ENCODE measurements around the gene IFNA1.
"Not testable (repeated sequence)": the region's sequence is repeated elsewhere in the genome, so short reads cannot be mapped to it uniquely, and the experiment has no call there.

The IFNA1 gene

DNA sequence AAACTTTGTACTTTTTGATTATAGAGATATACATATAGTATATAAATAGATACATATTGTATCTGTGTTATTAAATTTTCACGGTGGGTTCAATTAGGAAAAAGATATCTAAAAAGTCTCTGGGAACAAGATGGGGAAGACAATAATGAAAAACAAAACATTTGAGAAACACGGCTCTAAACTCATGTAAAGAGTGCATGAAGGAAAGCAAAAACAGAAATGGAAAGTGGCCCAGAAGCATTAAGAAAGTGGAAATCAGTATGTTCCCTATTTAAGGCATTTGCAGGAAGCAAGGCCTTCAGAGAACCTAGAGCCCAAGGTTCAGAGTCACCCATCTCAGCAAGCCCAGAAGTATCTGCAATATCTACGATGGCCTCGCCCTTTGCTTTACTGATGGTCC is at the start of gene IFNA1:
IFNA1 (plus strand) TSS at position 301 of the 400 bp plus-strand sequence; CDS start at position 370, 69 bp downstream.
- DNase-seq (ENCODE audit: low read depth in 2 of 3, low spot score in 2 of 3), result no peak

DNA sequence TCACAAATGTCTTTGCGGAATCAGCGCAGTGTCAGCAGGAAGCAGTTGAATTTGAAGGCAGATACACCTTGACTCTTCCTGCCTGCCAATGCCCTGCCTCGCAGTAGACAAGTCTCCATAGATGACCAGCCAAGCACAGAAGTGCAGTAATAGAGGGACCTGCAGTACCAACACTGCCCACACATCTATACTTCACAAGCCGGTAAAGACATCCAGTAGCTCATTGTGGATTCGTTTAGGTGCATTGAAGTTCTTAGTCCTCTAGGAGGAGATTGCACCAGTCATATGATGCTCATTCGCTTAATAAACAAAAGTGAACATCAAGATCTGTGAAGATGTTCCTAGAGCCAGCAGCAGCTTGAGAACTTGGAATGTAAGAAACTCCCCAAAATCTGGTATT is 48.0 kb upstream of the IFNA1 start:
- no peak for DNase-seq (ENCODE audit: low read depth in 2 of 3, low spot score in 2 of 3)

DNA sequence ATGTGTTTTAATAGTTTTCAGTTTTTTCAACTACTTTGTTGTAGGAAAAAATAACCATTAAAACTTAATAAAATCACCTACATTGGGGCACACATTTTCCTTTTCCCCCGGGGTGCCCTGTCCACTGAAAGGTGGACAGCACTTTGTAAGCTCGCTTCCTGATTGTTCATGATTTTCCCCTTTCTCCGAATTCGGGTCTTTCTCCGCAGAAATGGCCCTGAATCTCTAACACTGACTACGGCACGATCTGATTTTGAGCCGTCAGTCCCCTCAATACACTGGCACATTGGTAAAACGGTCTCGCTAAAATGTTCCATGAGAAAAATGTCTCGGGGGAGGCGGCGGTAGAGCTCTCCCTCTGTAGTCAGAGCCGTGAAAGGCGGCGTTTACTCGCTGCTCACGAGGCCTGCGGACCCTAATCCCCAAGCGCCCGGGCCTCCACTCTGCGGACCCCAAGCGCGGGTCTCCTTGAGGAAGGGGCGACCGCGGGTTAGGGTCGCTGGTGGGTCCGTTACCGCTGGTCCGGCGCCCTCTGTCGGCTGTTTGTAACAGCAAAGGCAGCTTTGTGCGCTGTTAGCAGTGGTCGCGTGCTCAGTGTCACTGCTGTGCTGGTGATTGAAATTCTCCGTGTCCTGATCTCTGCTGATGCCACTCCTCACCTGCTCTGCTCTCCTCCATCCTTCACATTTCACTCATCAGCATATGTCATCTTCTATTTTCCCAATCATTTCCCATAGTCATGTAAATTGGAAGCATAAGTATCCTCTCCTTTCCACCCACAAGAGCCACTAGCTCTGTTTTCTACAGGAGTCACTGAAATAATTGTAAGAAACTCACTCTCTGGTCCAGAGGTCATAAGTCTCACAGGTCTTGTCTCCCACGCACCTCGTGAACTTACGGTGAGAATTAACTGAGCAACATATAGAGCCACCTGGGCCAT is 44.2 kb upstream of the IFNA1 start:
- DNase-seq (ENCODE audit: low read depth in 2 of 3, low spot score in 2 of 3), result peak in 2 of 3 experiments; percentile 28 to 32

DNA sequence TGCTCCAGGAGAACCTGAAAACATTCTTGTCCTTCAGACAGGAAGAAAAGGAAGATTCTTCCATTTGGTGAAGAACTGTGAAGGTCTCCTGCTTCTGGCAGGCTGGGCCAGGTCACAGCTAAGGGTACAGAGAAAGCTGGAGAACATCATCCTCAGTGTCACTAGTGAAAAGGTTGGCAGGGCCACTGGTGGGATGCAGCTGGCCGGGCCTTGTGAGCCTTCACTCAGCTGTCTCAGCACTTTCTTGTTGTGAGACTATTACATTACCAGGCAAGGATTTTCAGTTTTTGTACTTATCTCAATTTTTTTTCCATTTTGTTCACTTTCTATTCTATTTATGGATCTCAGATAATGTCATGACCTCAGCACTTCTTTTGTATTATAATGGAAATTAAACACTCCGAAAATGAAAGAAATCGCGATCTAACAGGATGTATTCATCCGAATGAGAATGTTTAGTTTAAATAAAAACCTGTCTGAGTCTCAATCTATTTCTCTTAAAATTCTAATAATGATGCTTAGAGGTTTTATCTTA is 41.2 kb upstream of the IFNA1 start:
- DNase-seq (ENCODE audit: low read depth in 2 of 3, low spot score in 2 of 3), result no peak

DNA sequence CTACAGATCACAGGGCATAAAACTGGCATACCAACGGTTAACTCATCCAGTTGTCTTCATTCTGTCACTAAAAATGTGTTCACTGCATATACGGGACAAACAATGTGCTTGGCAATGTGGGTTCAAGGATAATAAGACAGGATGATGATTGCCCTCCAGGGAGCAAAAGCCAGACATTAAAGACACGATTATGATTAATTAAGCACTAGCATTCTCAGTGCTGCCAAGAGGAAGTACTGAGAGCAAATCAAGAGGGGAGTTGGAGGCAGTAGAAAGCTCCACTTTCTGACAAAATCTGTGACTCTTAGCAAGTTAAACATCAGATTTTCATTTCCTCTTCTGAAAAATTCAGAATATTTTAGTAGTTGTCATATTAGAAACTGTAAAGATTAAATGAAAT is 40.3 kb upstream of the IFNA1 start:
- DNase-seq (ENCODE audit: low read depth in 2 of 3, low spot score in 2 of 3), result no peak

DNA sequence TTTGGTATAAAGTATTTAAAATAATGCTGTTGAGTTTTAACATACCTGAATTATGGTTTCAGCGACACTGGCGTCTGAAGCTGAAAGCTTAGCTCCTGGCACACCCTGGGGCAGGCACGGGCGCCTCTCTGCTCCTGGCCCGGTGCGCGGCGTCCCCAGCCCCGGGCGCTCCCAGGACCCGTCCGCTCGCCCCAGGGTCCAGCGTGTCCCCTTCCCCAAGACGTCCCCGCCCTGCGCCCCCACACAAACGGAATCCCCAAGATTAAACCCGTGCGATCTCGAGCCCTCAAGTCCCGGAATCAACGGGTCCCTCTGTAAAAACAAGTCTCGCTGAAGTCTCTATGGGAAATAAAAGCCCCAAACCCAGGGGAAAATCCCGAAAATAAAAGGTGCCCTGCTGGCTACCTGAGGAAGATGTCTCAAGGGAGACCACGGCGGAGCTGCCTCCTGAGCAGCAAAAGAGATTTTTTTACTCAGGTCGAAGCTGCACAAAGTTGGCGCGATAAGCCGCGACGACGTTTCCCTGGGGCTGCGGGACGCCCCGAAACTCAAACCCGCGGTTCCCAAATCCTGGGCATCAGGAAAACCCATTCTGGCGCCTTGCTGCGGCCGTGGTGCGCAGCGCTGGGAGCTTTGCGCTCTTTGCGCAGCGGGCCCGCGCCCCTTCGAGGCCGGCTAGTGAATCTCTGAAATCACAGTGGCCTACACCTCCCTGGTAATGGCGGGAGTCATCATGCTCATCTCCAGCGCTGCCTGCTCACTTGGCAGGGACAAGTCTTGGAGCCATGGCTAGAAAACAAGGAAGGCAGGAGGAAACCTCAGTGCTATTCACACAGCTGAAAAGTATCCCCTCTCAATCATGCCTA is 37.6 kb upstream of the IFNA1 start:
- no peak for DNase-seq (ENCODE audit: low read depth in 2 of 3, low spot score in 2 of 3)

DNA sequence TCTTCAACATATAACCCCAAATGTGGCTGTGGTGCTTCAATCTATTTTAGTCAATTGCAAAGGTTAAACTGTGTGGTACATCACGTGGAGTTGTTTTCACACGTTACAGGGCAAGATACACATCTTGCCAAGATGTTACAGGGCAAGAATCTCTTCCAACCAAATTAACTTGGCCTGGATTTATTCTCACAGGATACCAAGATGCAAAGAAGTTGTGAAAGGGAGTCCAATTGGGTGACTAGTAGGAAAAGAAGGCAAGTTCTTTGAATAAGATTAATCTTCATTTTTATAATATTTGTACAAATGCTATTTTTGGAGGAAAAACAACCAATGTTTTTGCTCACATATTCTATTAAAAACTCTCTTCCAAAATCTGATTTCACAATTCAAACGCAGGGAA is 36.1 kb upstream of the IFNA1 start:
- no peak for DNase-seq (ENCODE audit: low read depth in 2 of 3, low spot score in 2 of 3)

DNA sequence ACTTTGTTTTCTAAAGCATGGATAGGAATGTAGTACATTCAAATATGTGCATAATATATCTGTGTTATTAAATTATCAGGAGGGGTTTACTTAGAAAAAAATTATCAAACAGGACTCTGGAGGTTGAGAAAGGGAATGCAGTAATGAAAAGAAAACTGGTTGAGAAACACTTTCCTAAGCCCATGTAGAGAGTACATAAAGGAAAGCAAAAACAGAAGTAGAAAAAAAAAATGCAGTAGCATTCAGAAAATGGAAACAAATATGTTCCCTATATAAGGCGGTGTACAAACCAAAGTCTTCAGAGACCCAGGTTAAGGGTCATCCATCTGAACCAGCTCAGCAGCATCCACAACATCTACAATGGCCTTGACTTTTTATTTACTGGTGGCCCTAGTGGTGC is 31.4 kb upstream of the IFNA1 start, which contains the start of gene IFNA8:
IFNA8 (plus strand) TSS at position 301 of the 400 bp plus-strand sequence; CDS start at position 361, 60 bp downstream.
- DNase-seq (ENCODE audit: low read depth in 2 of 3, low spot score in 2 of 3), result no peak

DNA sequence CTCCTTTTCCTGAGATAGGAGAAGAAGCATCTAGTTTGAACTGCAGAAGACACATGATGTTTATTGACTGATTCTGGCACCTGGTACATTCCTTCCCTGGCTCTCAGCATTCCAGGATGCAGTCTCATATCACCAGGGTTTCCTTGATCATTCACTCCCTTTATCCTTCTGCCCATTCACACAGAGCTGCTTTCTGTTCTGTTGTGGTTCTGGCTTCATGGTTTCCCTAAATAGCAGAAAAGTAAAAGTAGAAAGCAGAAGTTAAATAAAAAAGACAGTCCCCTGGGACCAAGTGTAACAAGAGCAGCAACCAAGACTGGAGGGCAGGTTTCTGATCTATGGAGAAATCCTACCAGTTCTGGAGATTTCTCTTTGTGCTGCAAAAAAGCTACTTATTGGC is 28.1 kb upstream of the IFNA1 start:
- no peak for DNase-seq (ENCODE audit: low read depth in 2 of 3, low spot score in 2 of 3)

DNA sequence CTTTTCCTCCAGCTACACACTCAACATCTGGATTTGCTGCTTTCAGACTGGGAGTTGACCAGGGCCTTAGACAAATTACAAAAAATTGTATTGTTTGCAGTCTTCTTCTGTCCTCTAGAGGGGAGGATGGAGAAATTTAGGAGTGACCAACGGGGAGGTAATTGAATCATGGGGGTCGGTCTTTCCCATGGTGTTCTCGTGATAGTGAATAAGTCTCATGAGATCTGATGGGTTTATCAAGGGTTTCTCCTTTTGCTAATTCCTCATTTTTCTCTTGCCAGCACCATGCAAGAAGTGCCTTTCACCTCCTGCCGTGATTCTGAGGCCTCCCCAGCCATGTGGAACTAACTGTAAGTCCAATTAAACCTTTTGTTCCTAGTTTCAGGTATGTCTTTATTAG is 27.1 kb upstream of the IFNA1 start:
- no peak for DNase-seq (ENCODE audit: low read depth in 2 of 3, low spot score in 2 of 3)

DNA sequence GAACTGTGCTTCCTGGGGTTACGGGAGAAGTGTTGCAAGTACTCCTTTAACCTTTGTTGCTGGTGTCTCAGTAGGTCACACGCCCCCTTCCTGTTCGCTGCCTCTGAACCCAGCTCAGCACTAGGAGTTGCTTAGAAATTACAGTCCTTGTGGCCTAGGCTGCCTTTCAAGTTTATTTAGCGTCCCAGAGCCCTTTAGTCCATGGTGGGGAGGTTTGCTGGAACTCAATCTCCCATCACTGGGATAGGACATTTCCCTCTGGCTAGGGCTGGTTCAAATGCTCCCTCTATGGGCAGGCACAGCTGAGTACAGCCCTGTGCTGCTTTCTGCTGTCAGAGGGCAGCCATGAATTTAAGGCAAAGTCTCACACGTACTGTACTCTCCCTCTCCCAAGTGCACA is 26.6 kb upstream of the IFNA1 start:
- no peak for DNase-seq (ENCODE audit: low read depth in 2 of 3, low spot score in 2 of 3)

DNA sequence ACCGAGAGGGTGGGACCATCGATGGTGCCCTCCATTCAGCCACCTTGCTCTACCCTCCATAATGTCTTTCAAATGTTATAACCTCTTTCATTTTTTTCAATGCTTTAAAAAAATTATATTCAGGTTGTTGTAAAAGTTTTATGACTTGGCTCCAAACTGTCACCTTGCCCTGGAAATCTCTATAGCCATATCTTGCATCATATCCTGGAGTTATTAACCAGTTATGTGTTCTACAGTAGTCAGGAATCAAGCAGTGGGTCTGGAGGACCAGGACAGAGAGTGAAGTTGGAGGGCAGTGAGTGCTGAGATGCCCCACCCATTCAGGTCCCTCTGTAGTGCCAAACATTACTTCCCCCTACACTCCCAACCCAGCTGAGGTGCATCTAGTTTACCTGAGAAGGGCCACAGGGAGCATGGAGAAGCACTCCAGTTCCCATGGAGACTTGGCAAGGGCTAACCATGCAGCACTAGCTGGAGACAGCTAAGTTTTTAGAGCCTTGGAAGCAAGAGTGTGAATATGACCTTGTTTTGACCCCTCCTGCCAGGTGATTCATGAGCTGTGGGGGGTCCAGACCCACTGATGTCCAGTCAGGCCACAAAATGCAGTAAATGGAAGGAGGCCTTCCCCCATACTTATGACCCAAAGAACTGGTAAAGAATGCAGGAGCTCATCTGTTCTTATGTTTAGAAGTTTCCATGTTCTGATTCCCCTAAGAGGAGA is 25.9 kb upstream of the IFNA1 start:
- no peak for DNase-seq (ENCODE audit: low read depth in 2 of 3, low spot score in 2 of 3)

DNA sequence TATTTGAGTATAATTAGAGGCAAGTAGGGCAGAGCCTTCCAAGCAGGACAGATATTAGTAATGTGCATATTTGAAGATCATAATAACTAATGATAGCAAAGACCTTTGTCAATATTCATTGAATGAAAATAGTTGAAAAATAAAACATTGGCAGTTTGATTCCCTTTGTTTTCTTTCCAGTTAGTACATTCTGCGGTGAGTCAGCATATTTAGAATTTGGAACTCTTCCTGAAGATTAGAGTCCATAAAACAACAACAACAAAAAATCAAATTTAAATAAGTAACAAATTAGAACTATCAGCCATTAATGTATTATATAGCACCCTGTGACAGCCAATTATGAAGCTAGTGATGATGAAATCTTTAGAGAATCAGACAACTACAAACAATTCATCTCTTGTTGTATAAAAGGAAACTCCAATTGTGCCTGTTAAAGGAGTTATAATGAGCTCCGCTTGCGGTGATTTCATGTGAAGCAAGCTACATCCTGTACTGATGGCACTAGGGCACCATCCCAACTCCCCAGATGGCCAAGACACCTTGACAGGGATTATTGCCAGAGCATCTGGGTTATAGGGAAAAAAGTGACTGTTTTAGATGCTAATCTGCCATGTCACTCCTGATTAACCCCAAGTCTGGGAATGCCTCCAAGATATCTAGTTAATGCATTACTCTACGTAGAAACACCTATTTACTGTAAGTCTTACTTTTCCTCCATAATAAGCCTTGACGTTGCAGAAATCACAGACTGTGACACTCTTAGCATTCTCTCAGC is 24.6 kb upstream of the IFNA1 start:
- DNase-seq (ENCODE audit: low read depth in 2 of 3, low spot score in 2 of 3), result no peak

DNA sequence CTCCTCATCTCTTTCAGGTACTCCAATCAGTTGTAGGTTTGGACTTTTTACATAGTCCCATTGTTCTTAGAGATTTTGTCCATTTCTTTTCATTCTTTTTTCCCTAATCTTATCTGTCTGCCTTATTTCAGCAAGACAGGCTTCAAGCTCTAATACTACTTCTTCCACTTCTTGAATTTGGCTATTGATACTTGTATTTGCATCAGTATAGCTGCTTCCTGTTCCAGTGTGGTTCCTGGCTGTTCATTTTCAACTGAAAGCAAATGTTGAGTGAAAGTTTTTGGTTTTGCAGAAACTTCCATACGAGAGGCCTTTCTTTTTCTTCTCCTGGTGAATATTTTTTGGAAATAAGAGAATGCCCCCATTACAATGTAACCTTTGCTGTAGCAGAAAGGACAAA is 12.0 kb upstream of the IFNA1 start:
- DNase-seq (ENCODE audit: low read depth in 2 of 3, low spot score in 2 of 3), result no peak

DNA sequence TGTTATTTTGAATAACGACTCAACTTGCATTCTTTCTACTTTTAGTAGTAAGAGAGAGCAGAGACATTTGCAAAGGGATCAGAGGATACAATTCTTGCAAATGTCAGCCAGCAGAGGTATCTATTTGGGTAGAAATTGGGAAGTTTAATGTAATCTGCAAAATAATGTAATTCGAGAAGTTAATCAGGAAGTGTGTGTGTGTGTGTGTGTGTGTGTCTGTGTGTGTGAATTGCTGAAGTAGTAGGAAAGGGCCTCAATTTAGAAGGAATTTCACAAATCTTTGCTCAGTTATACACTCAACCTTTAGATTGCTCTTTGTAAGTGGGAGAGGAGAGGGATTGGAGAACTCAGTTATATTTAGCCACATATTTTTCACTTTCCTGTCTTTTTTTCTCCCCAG is 11.0 kb upstream of the IFNA1 start:
- DNase-seq (ENCODE audit: low read depth in 2 of 3, low spot score in 2 of 3), result no peak

DNA sequence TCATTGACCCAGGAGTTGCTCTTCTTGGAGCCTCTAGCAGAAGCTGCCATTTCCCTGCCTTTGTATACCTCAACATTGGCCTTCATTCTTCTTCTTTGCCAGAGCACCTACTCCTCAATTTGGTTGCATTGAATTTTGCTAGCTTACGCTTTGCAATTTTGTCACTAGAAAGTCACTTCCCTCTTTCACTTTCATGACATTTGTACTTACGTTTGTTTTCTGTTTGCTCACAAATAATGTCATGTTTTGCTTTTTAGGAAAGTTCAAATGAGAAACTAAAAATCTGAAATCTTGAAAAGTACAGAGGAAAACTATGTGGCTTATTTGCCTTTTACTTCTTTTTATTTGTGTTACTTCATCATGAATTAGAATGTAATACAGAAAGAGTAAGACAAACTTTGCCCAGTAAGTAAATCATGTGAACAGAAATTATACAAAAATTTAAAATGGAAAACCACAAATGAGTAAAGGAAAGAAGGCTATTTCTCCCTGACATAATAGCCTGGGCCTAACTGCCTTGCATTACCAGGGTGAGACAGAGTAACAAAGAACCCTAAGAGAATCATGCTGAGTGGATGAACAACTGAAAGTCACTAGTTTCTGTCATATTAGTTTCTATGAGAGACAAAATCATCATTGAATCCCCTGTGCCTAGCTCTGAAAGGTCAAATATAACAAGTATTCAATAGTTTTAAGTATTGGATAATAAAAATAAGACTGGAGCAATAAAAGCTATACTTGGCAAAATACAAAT is 7.4 kb upstream of the IFNA1 start:
- DNase-seq (ENCODE audit: low read depth in 2 of 3, low spot score in 2 of 3), result no peak

DNA sequence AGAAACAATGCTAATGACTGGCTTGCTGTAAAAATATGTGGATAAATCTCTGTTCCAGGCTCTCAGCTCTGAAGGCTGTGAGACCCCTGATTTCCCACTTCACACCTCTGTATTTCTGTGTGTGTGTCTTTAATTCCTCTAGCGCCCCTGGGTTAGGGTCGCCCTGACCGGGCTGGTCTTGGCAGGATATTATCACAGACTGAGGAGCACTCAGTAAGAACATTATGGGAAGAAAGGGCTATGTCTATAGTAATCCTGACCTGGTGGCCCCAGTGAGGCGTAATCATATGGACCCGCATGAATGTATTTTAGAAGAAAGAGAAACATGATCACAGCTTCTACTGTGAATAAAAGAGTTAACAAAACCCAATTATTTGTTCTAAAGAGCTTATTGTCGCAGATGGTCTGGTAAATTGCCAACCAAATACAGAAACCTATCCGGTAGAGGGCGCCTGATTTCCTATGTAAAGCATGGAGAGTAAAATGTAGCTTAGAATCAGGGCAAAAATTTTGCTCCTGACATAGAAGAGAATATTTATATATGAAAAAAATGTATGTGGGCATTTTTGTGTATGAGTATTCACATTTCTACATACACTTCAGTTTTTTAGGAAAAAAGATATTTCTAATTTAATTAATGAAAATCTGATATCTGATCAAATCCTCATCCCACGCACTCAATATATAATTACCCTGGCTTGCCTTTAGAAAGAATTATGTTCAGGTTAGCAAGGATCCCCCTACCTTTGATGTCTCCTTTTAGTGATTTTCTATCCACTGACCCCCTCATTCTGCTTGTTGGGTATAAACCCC is 5.8 kb upstream of the IFNA1 start:
- DNase-seq (ENCODE audit: low read depth in 2 of 3, low spot score in 2 of 3), result no peak

DNA sequence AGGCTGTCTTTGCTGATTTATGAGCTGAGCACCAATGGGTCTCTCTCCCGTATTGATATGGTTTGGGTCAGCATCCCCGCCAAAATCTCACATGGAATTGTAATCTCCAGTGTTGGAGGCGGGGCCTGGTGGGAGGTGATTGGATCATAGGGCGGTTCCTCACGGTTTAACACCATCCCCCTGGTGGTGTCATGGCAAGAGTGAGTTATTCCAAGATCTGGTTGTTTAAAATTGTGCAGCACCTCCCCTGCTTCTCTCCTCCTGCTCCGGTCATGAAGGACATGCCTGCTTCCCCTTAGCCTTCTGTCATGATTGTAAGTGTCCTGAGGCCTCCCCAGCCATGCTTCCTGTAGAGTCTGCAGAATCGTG is 5.2 kb upstream of the IFNA1 start:
- DNase-seq (ENCODE audit: low read depth in 2 of 3, low spot score in 2 of 3), result not testable (repeated sequence)

Data from activated CD8-positive, alpha-beta memory T cell treated with anti-CD3 and anti-CD28 coated beads for 48 hours (primary cell).